H1 (cell line): Measurements from ENCODE around the gene ARMC10. TPM values are rescaled to one million over a fixed set of nuclear protein-coding genes. Genes with fewer than 3 reads are reported as not detected.

Experiments used
- CTCF ChIA-PET: fragments of 300-600 bp; sonication (Branson Sonifier 250); formaldehyde crosslinking; loops from one replicate; lab custom pipeline; 2021; ENCODE audit not compliant: partially characterized antibody; lab: Charles Lee
- POLR2A ChIA-PET: fragments of 300-600 bp; sonication (Branson Sonifier 250); formaldehyde crosslinking; loops from one replicate; lab custom pipeline; 2021; ENCODE audit warnings: inconsistent platforms; ENCODE audit not compliant: partially characterized antibody; lab: Charles Lee
- DNase-seq, 2 experiments: peaks; one replicate each; pipeline versions ENCODE4 v3.0.0 to v3.0.0-alpha.2; 2010 to 2022; ENCODE audit warnings: low spot score in 2 of 2, low read depth in 1 of 2, mixed read lengths in 1 of 2
- FAIRE-seq: peaks from 2 replicates; lab custom pipeline; 2011; peaks lifted over from hg19 to GRCh38; lab: Jason Lieb, UNC
- H2AFZ ChIP-seq: 2 replicates; pipeline ENCODE4 v1.8.1; 2012; ENCODE audit warnings: low read length, inconsistent platforms
- H2AK5ac ChIP-seq: 2 replicates; pipeline ENCODE4 v1.6.1; 2013; ENCODE audit warnings: low read depth, low read length
- H2BK120ac ChIP-seq: replicated peaks from 2 replicates; pipeline ENCODE3; 2013; ENCODE audit warnings: low read depth, low read length, inconsistent platforms
- H2BK12ac ChIP-seq: 2 replicates; pipeline ENCODE4 v1.6.1; 2013; ENCODE audit warnings: low read depth, low read length
- H2BK15ac ChIP-seq: 2 replicates; pipeline ENCODE4 v1.6.1; 2013; ENCODE audit warnings: low read length
- H2BK20ac ChIP-seq: 2 replicates; pipeline ENCODE4 v1.6.1; 2013; ENCODE audit warnings: low read length
- H2BK5ac ChIP-seq: 2 replicates; pipeline ENCODE4 v1.6.1; 2013; ENCODE audit warnings: low read depth, low read length
- H3K14ac ChIP-seq: 2 replicates; pipeline ENCODE4 v1.6.1; 2013; ENCODE audit warnings: inconsistent platforms; ENCODE audit not compliant: insufficient read length
- H3K18ac ChIP-seq: 2 replicates; pipeline ENCODE4 v1.6.1; 2013; ENCODE audit warnings: low read length; ENCODE audit errors: extremely low read depth
- H3K23ac ChIP-seq: 2 replicates; pipeline ENCODE4 v1.6.1; 2013; ENCODE audit warnings: inconsistent platforms; ENCODE audit not compliant: insufficient read length
- H3K23me2 ChIP-seq: 2 replicates; pipeline ENCODE4 v1.6.1; 2013; ENCODE audit warnings: low read depth, low read length
- H3K27ac ChIP-seq: 2 replicates; pipeline ENCODE4 v1.6.1; 2011; ENCODE audit warnings: low read depth, low read length, inconsistent platforms
- H3K27me3 ChIP-seq, 4 experiments: replicated peaks in 1 of 4; 1 replicate in 1 of 4; 2 replicates in 3 of 4; pipeline versions ENCODE4 v1.6.1 to v1.8.1; 2011 to 2013; ENCODE audit warnings: low read length in 3 of 4, mild to moderate bottlenecking in 3 of 4, inconsistent platforms in 2 of 4, mixed read lengths in 2 of 4, moderate library complexity in 1 of 4; ENCODE audit not compliant: control insufficient read depth in 3 of 4, insufficient read depth in 3 of 4; ENCODE audit errors: extremely low read depth in 1 of 4
- H3K36me3 ChIP-seq, 4 experiments: 2 replicates each; pipeline versions ENCODE4 v1.6.1 to v1.8.1; 2011 to 2013; ENCODE audit warnings: mild to moderate bottlenecking in 4 of 4, low read length in 3 of 4, moderate library complexity in 2 of 4, control low read depth in 1 of 4, inconsistent platforms in 1 of 4; ENCODE audit not compliant: insufficient read depth in 4 of 4, control insufficient read depth in 2 of 4
- H3K4ac ChIP-seq: replicated peaks from 2 replicates; pipeline ENCODE3; 2013; ENCODE audit warnings: low read length, low read depth, mixed read lengths, inconsistent platforms; ENCODE audit not compliant: insufficient read length
- H3K4me1 ChIP-seq, 4 experiments: replicated peaks in 1 of 4; 1 replicate in 1 of 4; 2 replicates in 3 of 4; pipeline versions ENCODE4 v1.6.1 to v1.8.1; 2011 to 2013; ENCODE audit warnings: low read length in 3 of 4, inconsistent platforms in 2 of 4, mixed read lengths in 1 of 4; ENCODE audit not compliant: insufficient read depth in 4 of 4, control insufficient read depth in 3 of 4
- H3K4me2 ChIP-seq, 2 experiments: 2 replicates each; pipeline versions ENCODE4 v1.6.1 to v1.8.1; 2011 to 2013; ENCODE audit warnings: low read depth in 2 of 2, low read length in 2 of 2, control low read depth in 1 of 2, inconsistent platforms in 1 of 2, mild to moderate bottlenecking in 1 of 2; ENCODE audit not compliant: insufficient read depth in 1 of 2
- H3K4me3 ChIP-seq, 4 experiments: fragments of 200-600, 300-600 bp in 1 of 4; sonication (generic), shearing (Covaris generic), sonication (Bioruptor Twin) in 1 of 4; 2 replicates each; pipeline versions ENCODE4 v1.5.1 to v1.8.1; 2011 to 2016; ENCODE audit warnings: low read length in 4 of 4, low read depth in 3 of 4, control low read depth in 2 of 4, inconsistent platforms in 2 of 4, mild to moderate bottlenecking in 2 of 4, mixed read lengths in 1 of 4, moderate library complexity in 1 of 4; ENCODE audit not compliant: insufficient read depth in 2 of 4; ENCODE audit errors: extremely low read depth in 1 of 4
- H3K56ac ChIP-seq: replicated peaks from 2 replicates; pipeline ENCODE3; 2013; ENCODE audit warnings: low read depth, mild to moderate bottlenecking, mixed read lengths, low read length, inconsistent platforms; ENCODE audit not compliant: insufficient read length
- H3K79me1 ChIP-seq: 2 replicates; pipeline ENCODE4 v1.6.1; 2013; ENCODE audit warnings: low read depth, low read length, control low read depth
- H3K79me2 ChIP-seq, 2 experiments: 2 replicates each; pipeline versions ENCODE4 v1.6.1 to v1.8.1; 2012 to 2013; ENCODE audit warnings: low read length in 2 of 2, mild to moderate bottlenecking in 2 of 2, inconsistent platforms in 1 of 2; ENCODE audit not compliant: insufficient read depth in 2 of 2, control insufficient read depth in 1 of 2
- H3K9ac ChIP-seq, 4 experiments: replicated peaks in 1 of 4; 1 replicate in 1 of 4; 2 replicates in 3 of 4; pipeline versions ENCODE4 v1.6.1 to v1.8.1; 2011 to 2013; ENCODE audit warnings: low read depth in 3 of 4, low read length in 3 of 4, control low read depth in 2 of 4, mild to moderate bottlenecking in 2 of 4, moderate library complexity in 2 of 4, inconsistent platforms in 1 of 4; ENCODE audit errors: extremely low read depth in 1 of 4
- H3K9me3 ChIP-seq, 2 experiments: 2 replicates each; pipeline versions ENCODE4 v1.6.1 to v1.8.1; 2012 to 2013; ENCODE audit warnings: mild to moderate bottlenecking in 2 of 2, moderate library complexity in 2 of 2, control low read depth in 1 of 2, inconsistent platforms in 1 of 2, low read depth in 1 of 2, low read length in 1 of 2, mixed read lengths in 1 of 2; ENCODE audit not compliant: insufficient read depth in 2 of 2
- H4K20me1 ChIP-seq, 2 experiments: replicated peaks in 1 of 2; 2 replicates each; pipeline versions ENCODE3 to v1.8.1; 2011 to 2013; ENCODE audit warnings: inconsistent platforms in 2 of 2, low read length in 2 of 2, mild to moderate bottlenecking in 1 of 2; ENCODE audit not compliant: insufficient read depth in 2 of 2, control insufficient read depth in 1 of 2
- H4K5ac ChIP-seq: 2 replicates; pipeline ENCODE4 v1.6.1; 2013; ENCODE audit warnings: low read length, low read depth, mixed read lengths, inconsistent platforms; ENCODE audit not compliant: insufficient read length
- H4K8ac ChIP-seq: 2 replicates; pipeline ENCODE4 v1.8.0; 2013; ENCODE audit warnings: mild to moderate bottlenecking, moderate library complexity, low read length, inconsistent platforms; ENCODE audit not compliant: insufficient read depth; ENCODE audit errors: extremely low read depth
- H4K91ac ChIP-seq: replicated peaks from 2 replicates; pipeline ENCODE3; 2013; ENCODE audit warnings: low read length, mixed read lengths, inconsistent platforms; ENCODE audit not compliant: insufficient read length
- ASH2L ChIP-seq: fragments of 200-600, 300-600 bp; sonication (generic); IDR thresholded peaks from one replicate; pipeline ENCODE4 v1.7.1; 2017; ENCODE audit warnings: low read length
- CTBP2 ChIP-seq: IDR thresholded peaks from 2 replicates; pipeline ENCODE4 v1.7.0; 2011; ENCODE audit warnings: borderline replicate concordance, mild to moderate bottlenecking, moderate library complexity, mixed read lengths, low read length; ENCODE audit not compliant: insufficient read depth, insufficient read length
- EZH2 ChIP-seq: fragments of 200-600 bp; sonication (generic); IDR thresholded peaks from 2 replicates; pipeline ENCODE4 v1.7.1; 2012; ENCODE audit warnings: low read depth, mild to moderate bottlenecking, moderate library complexity, low read length, inconsistent platforms; ENCODE audit not compliant: severe bottlenecking
- KDM5A ChIP-seq: fragments of 200-600 bp; IDR thresholded peaks from 2 replicates; pipeline ENCODE4 v1.7.1; 2012; ENCODE audit warnings: mild to moderate bottlenecking, low read length, inconsistent platforms, mixed read lengths
- NANOG ChIP-seq: IDR thresholded peaks from 2 replicates; pipeline ENCODE4 v1.6.1; 2011; ENCODE audit warnings: low read length, low read depth, mild to moderate bottlenecking, inconsistent platforms; ENCODE audit not compliant: insufficient read depth, poor library complexity, severe bottlenecking
- SAP30 ChIP-seq: fragments of 300-600 bp; sonication (generic); IDR thresholded peaks from 2 replicates; pipeline ENCODE4 v1.7.1; 2012; ENCODE audit warnings: low read length, moderate library complexity, mild to moderate bottlenecking, inconsistent platforms; ENCODE audit not compliant: insufficient read depth, insufficient replicate concordance
- SIRT6 ChIP-seq: IDR thresholded peaks from one replicate; pipeline ENCODE4 v1.7.1; 2012; ENCODE audit warnings: low read length, inconsistent platforms
- TAF7 ChIP-seq: optimal IDR thresholded peaks from 2 replicates; pipeline ENCODE3; 2011; ENCODE audit warnings: low read depth, mild to moderate bottlenecking, inconsistent platforms, low read length, moderate library complexity, borderline replicate concordance
- ZNF274 ChIP-seq: IDR thresholded peaks from 2 replicates; pipeline ENCODE4 v1.7.0; 2012; ENCODE audit warnings: low read length, borderline replicate concordance; ENCODE audit errors: extremely low read depth
- WGBS, 2 experiments: shearing (Covaris generic) in 1 of 2; methylation state at CpG; one replicate each; pipeline versions ENCODE4 v1.1.6 to v1.1.7; 2013 to 2015; ENCODE audit warnings: low lambda C conversion rate in 2 of 2, mixed read lengths in 2 of 2, inconsistent platforms in 1 of 2, low coverage in 1 of 2, missing lambda C conversion rate in 1 of 2; ENCODE audit not compliant: insufficient replicate concordance in 2 of 2, insufficient coverage in 1 of 2, insufficient read length in 1 of 2; ENCODE audit errors: extremely low coverage in 1 of 2, missing lambda C conversion rate in 1 of 2; 5-methylcytosine and 5-hydroxymethylcytosine counted together
- polyA plus RNA-seq, 7 experiments: library from polyadenylated mRNA; depleted of rRNA in 3 of 7; stranded (reverse) in 5 of 7; unstranded in 2 of 7; fragments of >200 nt in 5 of 7; fragments of 200-250 nt in 2 of 7; gene quantifications; 1 replicate in 5 of 7; 2 replicates in 1 of 7; 4 replicates in 1 of 7; pipeline versions ENCODE4 v1.2.1 to v1.2.3, GENCODE V29; 2011 to 2013; ENCODE audit warnings: missing spikeins in 2 of 7, mixed read lengths in 2 of 7
- total RNA-seq: library from RNA; stranded (reverse); fragmentation: NEBNext Ultra II Directional; extraction: Animal tissue kit (Norgen Biotek cat#: 25700); gene quantifications from 2 replicates; pipeline ENCODE4 v1.2.1, GENCODE V29; 2021
- TF ChIP-seq, protein P1 (sequence below): IDR thresholded peaks from 2 replicates; pipeline ENCODE4 v1.6.1; 2012; ENCODE audit warnings: inconsistent platforms

The ARMC10 gene
- total and polyA plus RNA-seq, 2 of the 8 experiments (the other 6 are each of a cell fraction or from before 2014, with no cell fraction given) = 16.4 to 44.3 TPM

DNA sequence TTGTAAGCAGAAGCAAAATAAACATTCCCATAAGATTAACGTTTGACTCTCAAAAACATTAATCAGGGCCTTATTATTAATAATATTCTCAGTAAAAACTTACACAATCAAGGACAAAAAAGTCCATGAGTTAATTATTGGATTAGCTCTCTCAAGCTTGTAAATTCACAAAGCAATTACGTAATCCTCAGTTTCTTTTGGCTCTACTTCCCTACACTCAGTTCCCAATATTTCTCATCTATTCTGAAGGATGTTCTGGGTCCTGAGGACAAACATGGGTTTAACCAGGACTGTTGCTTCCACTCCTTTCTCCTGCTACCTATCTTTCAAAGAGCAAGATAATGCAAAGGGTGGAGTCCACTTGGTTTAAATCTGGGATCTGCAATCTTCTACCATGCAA is 15.5 kb upstream of the ARMC10 start:
- FAIRE-seq = no peak
- H3K4ac ChIP-seq = no peak overlapping the region
- H3K79me2 ChIP-seq = no peaks in the 10 kb centered on the region
- no peak for TF ChIP-seq ZNF274
- TF ChIP-seq KDM5A = no peak
- TF ChIP-seq EZH2 = no peak
- TF ChIP-seq TAF7 = no peak
- no peak for TF ChIP-seq NANOG
- TF ChIP-seq SIRT6 = no peak
- no peak for TF ChIP-seq CTBP2
- TF ChIP-seq, protein P1, sequence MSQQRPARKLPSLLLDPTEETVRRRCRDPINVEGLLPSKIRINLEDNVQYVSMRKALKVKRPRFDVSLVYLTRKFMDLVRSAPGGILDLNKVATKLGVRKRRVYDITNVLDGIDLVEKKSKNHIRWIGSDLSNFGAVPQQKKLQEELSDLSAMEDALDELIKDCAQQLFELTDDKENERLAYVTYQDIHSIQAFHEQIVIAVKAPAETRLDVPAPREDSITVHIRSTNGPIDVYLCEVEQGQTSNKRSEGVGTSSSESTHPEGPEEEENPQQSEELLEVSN = no peak
- no peak for TF ChIP-seq SAP30
- TF ChIP-seq ASH2L = no peak

More for the DNA sequence above, 15.5 kb upstream of the ARMC10 start:
- H4K8ac ChIP-seq = no peak overlapping the region
- H2BK12ac ChIP-seq = no peak overlapping the region
- H3K4me1 ChIP-seq = no peaks in the 10 kb centered on the region; a peak in 1 of 7 replicates
- H3K23ac ChIP-seq = no peak overlapping the region
- ChIA-PET CTCF (interaction anchor here (0.8 to 1.4 kb wide), 2 partner anchors 10 to 93 kb away, joined by 3 read pairs; no protein-coding TSS in a partner anchor), POLR2A (no interaction called here)
- H3K36me3 ChIP-seq = no peaks in the 10 kb centered on the region
- H3K9ac ChIP-seq = no peak overlapping the region
- H2AK5ac ChIP-seq = no peak overlapping the region
- no peak for DNase-seq
- no peak overlapping the region for H3K18ac ChIP-seq
- no peaks in the 10 kb centered on the region for H3K9me3 ChIP-seq
- no peak overlapping the region for H2BK5ac ChIP-seq
- H4K5ac ChIP-seq = no peak overlapping the region
- H3K4me2 ChIP-seq = no peak overlapping the region
- no peak overlapping the region for H2BK20ac ChIP-seq
- no peak overlapping the region for H2BK120ac ChIP-seq
- no peak overlapping the region for H2BK15ac ChIP-seq
- no peaks in the 10 kb centered on the region for H3K27me3 ChIP-seq
- no peak overlapping the region for H4K91ac ChIP-seq
- no peak overlapping the region for H3K14ac ChIP-seq
- H2AFZ ChIP-seq = no peak overlapping the region
- no peaks in the 10 kb centered on the region for H3K23me2 ChIP-seq
- no peaks in the 10 kb centered on the region for H4K20me1 ChIP-seq
- no peak overlapping the region for H3K4me3 ChIP-seq
- no peak overlapping the region for H3K27ac ChIP-seq
- H3K79me1 ChIP-seq = no peaks in the 10 kb centered on the region
- no peak overlapping the region for H3K56ac ChIP-seq
- 92% methylated on average over 2 of the region's 2 CpGs; no CpG with 5 or more reads in 1 of the 2 experiments for WGBS, 2 experiments
